CD4-positive, alpha-beta T cell treated with Interleukin-2 at 100 ng/mL for 4 hours (primary cell): Measurements from ENCODE around the gene PPP1R1B.
"Not testable (repeated sequence)": the region's sequence is repeated elsewhere in the genome, so short reads cannot be mapped to it uniquely, and the experiment has no call there.

Experiments used
- DNase-seq: peaks from one replicate; pipeline ENCODE4 v3.0.0-alpha.2; 2020; ENCODE audit warnings: low spot score

PPP1R1B gene

DNA sequence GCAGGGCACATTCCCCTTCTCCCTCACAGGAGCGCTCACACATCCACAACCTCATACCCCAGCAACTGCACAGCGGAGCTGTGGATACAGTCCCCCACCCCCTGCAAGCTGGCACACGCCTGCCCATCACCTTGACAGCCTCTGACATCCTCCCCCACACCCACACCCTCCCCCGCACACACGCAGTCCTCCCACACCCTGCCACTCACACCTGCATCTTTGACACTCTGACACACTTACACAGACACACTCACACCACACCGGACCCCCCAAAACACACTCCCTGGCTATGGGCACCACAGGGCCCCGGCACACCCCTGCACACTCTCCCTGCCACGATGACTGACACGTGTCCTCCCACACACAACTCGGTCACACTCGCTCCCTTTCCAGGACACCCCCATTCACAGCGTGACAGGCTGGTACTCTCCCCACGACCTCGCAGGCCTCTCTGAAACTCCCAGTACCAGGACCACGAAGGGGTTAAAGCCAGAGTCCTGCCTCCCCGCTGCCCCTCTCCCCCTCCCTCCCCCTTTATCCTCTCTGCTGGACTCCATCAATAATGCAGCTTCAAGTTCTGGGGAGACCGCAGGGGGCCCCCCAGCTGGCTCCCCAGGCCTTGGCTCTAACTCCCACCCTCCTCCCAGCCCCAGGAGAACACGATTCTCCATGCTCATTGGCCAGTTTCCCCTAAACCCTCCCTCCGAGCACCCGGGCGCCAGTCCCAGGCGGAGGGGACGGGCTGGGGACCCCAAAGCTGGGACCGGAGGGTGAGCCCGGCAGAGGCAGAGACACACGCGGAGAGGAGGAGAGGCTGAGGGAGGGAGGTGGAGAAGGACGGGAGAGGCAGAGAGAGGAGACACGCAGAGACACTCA is at the start of gene PPP1R1B:
Gene PPP1R1B (plus strand): TSS at position 782 of the 876 bp plus-strand sequence. CDS start 441 bp downstream, outside the sequence.
- no peak for DNase-seq

DNA sequence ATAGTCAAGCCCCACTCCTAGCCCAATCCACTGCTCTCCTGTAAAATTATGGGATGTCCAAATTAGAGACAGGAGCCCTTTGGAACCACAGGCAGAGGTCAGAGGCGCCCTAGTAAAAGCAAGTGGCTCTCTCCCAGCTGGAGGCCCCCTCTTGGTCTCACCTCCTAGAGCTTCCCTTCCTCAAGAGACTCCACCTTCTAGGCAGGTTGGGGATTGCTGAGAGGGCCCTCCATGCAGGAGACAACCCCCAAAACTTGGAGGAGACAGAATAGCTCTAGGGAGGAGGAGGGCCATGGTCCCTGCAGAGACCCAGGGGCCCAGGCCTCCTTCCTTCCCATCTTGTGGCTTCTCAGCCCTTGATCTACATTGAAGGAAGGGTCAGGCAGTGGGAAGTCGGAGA is 48.5 kb upstream of the PPP1R1B start:
- DNase-seq, result no peak

DNA sequence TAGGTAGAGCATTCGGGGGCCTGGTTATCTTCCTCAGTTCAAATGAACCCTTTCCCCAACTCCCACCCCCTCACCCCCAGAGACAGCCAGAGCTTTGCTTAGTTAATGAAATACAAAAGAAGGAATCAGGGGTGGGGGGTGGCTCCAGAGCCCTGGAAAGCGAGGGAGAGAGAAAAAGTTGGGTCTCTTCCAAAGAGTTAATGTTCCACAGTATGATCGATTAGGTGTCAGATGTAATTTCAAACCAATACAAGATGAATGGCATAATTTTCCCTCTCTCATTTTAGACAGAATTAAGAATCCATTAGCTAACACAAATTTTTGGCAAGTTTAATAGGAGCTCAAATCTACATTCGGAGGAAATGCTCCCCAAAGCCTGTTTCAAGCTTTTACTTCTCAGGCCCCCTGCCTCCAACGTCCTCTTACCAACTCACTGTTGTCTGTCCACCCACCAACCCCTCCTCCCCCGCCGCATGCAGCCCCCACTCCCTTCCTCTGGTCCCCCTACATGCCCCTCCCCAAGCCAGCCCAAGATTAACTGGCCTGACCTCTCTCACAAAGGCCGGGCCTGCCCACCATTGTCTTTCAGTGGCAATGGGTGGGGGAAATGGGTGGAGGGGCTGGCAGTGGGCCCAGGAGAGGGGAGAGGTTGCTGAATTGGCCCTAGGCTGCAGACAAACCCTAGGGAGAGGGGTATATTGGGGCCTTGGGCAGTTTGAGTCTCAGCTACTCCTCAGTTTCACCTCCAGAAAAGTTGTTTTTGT is 47.3 kb upstream of the PPP1R1B start:
- no peak for DNase-seq

DNA sequence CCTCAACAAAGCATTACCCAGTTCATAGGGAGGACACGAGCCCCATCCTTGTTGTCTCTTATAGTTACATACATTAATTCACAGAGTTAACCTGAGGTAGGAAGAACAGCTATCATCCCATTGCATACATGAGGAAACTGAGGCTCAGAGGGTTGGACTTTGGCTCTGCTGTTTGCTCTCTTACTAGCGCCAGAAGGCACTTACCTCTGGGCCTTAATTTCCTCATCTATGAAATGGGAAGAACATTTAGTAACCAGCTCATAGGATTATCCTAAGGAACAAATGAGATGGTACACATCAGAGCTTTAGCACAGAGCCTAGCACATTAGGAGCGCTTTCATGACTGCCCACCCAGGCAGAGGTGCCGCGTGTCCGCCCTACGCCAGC is 46.7 kb upstream of the PPP1R1B start:
- DNase-seq, result no peak

DNA sequence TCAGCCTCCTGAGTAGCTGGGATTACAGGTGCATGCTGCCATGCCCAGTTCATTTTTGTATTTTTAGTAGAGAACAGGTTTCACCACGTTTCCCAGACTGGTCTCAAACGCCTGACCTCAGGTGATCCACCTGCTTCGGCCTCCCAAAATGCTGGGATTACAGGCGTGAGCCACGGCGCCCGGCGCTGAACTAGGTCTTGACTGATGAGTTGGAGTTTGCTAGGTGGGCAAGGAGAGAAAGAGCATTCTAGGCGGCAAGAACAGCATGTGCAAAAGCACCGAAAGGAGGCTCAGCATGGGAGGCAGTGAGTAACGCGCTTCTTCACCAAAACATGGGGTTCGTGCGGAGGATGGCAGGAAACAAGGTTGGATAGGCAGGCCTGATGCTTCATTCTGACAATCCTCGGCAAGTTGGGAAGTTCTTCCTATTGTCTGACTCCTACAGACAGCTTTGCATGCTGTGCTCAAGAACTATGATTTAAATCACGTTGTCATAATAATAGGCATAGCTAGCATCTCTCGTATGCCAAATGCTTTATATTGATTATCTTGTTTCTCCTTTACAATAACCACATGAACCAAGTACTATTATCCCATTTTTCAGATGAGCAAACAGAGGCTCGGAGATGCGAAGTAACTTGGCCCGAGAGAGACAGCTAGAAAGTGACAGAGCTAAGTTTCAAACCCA is 45.5 kb upstream of the PPP1R1B start:
- DNase-seq, result no peak

DNA sequence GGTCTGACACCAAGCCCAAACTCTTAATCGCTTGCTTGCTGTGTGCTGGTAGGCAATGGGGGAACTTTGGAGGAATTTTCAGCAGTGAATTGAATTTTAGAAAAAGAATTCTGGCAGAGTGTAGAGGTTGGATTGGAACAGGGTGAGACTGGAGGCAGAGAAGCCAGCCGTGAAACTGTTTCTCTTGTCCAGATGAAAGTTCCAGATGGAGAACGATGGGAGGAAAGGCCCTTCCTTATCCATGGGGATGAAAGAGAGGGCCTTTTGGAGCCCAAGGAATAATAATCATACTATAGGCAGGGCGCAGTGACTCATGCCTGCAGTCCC is 45.0 kb upstream of the PPP1R1B start:
- DNase-seq, result no peak

DNA sequence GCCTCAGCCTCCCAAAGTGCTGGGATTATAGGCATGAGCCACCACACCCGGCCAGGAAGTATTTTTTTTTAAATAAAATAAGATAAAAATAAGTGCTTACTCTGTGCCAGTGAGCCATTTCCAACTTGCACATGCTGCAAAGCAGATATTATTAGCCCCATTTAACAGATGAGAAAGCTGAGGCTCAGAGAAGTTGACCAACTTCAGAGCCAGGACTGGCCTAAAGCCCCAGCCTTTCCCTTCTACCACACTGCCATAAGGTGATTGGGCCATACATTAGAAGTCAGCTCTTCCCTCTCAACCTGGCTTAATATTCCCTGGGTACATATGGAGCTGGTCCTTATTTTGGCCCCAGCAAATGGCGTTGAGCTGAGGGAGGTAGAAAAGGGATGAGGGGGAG is 44.1 kb upstream of the PPP1R1B start:
- no peak for DNase-seq

DNA sequence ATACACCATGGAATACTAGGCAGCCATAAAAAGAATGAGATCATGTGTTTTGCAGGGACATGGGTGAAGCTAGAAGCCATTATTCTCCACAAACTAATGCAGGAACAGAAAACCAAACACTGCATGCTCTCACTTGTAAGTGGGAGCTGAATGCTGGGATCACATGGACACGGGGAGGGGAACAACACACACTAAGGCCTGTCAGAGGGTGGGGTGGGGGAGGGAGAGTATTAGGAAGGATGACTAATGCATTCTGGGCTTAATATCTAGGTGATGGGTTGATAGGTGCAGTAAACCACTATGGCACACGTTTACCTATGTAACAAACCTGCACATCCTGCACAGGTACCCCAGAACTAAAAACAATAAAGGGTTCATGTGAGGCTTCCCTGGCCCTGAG is 36.6 kb upstream of the PPP1R1B start:
- not testable (repeated sequence) for DNase-seq

DNA sequence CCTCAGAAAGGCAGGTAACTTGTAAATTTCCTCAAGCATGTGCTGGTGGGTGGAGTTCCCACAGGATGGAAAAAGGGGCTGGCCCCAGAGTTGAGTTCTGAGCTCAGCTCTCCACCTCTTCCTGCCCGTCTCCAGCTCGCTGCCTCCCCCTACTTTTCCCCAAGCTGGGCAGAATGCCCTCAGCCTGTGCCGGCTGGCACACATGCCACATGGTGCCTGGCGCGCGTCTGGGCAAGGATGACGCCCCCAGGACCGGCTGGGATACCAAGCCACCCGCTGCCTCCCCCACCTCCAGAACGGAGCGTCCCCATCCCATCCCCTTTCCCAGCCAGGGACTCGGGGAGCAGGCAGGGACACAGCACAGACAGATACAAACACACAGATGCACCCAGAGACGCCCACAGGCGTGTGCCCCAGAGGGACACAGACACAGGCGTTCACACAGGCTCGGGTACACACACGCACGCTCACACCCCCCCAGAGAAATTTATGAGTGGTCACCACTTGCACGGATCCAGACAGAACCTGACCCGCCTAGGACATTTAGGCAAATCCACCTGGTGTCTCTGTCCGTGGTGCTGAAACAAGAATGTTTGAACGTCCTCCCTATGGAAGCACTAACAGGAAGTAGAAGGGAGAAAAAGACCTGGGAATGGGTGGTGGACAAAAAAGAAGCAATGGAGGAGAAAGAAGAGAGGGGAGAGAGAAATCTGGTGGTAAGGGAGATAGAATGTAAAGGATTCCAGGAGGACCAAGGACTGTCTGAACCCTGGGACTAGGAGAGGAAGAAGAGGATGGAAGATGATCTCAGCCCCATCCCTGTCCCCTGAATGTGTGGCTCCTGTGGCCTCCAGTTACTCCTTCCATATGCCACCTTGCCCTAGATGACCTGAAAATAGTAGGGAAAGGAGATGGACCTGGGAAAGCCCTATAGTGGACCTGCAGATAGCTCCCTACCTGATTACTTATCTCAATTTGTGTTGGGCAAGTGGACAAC is 34.5 kb upstream of the PPP1R1B start:
- peak; percentile 31 for DNase-seq

DNA sequence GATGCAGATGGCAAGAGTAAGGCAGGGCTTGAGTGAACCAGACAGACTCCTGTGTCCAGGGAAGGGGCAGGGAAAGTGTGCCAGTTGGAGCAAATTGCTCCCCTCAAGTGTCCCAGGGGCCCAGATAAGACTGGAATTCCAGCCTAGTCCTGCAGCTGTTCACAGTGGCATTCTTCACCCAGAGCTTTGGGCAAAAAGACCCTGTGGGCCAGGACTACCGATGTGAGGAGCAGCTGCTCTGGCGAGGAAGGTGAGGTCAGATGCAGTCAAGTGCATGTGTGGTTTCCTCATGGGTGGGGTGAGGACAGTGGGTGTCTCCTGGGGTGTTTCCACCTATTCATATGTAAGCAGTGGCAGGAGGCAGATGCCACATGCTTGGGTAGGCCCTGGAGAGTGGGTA is 33.4 kb upstream of the PPP1R1B start:
- DNase-seq, result no peak

DNA sequence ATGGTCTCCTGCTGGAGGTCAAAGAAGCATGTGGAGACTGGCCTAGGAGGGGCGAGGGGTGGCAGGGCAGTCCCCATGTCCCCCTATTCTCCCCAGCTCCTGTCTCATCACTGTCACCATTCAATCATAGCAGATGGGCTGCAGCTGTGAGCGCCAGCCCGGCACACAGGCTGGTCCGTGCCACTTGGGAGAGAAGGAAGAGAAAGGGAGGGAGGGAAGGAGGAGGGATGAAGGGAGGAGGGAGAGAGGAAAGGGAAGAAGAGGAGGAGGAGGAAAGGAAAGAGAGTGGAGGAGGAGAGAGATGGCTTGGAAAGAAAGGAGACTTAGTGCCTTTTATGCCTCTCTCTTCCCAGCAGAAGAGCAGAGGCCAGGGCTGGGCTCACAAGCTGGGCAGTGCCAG is 31.5 kb upstream of the PPP1R1B start:
- no peak for DNase-seq

DNA sequence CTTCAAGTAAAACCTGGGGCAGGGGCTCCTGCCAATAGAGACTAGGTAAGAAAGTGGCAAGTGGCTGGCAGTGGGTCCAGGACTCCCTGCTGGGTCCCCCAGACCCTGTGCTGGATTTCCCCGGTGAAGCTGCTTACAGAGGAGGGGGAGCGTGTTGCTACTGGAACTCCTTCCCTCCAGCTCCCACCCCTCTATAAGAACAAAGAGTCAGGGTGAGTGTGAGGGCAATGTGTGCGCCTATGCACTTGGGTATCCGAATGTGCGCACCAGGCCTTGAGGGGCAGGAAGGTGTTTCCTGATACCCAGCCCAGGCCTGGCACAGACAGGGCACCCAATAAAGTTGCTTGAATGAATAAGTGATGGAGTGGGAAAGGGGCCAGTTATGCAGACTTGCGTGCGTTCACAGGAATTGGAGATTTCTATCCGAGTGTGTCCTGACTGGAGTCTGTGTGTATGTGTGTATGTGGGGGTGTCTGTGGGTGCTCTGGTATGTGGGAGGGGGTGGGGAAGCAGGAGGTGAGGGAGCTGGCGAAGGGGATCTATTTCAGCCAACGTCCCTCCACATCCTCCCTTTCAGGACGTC is 30.7 kb upstream of the PPP1R1B start:
- DNase-seq, result no peak

DNA sequence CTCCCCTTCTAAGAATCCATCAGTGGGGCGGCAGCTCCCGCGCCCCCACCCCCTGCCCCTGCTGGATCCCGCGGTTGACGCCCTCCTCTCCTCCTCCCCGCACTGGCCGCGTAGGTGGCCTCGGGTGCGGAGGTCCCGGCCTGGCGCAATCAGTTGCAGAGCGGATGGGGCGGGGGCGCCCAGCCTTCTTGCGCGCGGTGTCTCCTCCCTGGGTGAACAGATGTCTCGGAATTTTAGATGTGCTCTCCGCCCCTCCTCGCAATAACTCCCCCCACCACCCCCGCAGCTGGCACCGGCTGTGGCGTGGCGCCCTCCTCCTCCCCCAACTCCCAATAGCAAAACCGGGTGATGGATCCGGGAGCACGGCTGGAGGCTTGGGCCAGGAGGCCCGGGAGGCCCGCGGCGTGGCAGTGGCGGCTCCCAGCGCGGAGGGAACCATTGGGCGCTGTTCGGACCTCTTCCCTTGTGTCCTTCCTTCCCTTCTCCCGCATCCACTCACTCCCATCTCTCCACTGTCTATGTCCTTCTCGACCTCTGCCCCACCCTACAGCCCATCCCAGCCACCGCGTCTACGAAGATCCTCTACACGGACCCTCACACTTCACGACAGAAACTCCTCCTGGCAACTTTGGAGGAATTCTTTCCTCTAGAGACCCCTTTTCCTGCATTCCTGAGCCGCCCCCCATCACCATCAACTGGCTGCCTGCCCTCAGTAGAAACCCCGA is 30.0 kb upstream of the PPP1R1B start:
- DNase-seq, result no peak

DNA sequence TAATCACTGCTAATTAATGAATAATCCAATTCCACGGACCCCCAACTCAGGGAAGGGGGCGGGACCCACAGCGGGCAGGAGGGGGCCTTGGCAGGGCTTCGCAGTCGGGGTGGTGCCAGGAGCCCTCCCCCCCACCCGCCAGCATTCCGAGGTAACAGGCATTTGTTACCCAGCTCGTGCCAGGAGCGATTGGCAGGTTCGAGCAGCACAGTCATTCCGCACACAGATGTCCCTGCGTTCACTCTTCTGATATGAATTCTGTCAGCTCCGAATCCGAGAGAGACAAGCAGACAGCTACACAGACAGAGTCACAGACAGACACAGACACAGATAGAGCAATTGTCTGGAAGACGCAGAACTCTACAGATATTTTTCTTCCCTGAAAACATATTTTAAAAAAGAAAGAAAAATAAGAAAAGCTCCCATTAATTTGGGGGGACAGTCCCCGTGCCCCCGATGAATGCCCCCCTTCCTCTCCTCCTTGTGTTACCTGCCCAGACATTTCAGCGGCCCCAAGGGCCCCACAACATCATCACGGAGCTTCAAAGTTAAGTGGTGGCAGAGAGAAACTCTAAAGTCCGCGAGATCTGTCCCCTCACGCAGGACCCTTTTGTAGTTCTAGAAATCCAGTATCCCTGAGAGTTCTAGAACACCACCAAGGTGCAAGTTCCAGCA is 29.2 kb upstream of the PPP1R1B start:
- DNase-seq, result no peak

DNA sequence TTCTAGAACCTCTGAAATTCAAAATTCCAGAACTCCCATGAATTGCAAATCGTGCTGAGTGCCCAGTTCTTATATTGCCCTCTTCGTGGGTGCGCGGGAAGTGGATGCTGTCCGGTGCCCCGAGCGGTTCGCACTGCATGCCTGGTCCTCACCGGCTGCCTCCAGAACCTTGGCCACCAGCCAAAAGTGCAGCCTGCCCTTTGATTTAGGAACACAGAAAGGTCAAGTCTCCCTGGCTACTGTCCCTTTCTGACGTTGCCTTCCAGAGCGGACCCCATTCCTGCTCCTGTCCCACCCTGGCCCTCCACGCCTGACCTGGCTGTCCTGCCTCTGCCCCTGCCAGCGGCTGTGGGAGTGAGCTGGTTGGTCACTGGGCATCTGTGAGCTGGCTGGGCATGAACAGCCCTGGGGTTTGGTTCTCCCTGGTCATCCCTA is 28.7 kb upstream of the PPP1R1B start:
- DNase-seq, result no peak

DNA sequence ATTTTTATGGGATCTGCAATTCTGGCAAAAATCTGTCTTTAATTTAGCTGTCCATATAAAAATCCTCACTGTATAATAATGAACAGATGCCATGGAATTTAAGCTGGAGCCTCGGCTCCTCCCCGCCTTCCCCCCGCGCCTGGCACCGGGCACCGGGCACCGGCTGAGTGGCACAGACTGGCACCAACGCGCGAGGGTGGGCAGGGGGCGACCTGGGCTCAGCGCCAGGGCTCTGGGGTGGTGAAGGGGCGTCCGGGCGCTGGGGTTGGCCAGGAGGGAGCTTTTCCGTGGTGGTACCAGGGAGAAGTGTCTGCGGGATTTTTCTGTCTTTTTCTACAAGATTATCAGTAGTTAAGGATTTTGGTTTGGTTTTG is 28.1 kb upstream of the PPP1R1B start:
- no peak for DNase-seq

DNA sequence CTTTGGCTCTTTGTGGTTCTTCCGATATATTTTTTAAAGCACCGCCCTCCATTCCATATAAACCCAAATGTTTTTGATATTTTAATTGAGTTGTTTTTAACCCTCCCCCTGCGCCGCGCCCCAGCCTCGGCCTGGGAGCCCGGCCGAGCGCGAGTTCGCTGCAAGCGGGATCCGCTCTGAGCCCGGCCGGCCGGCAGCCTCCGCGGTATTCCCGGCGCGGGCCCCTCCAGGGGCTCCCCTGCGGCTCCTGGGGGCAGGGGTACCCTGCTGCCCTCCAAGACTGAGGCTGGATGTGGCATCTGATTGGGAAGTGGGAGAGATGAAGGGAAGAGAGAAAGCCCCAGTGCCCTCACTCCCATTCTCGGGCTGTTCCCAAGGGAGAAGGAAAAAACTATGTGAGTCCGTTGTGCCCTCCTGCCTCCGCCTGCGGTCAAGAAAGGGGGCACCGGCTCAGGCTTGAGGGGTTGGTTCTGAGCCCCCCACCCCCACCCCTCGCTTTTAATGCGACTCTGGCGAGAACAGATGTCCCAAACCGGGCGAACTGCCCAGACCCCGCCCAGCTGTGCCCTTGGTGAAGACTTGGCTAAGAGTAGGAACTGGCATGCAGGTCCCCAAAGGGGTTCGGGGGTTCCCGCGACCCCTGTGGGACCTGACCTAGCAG is 27.6 kb upstream of the PPP1R1B start:
- no peak for DNase-seq

DNA sequence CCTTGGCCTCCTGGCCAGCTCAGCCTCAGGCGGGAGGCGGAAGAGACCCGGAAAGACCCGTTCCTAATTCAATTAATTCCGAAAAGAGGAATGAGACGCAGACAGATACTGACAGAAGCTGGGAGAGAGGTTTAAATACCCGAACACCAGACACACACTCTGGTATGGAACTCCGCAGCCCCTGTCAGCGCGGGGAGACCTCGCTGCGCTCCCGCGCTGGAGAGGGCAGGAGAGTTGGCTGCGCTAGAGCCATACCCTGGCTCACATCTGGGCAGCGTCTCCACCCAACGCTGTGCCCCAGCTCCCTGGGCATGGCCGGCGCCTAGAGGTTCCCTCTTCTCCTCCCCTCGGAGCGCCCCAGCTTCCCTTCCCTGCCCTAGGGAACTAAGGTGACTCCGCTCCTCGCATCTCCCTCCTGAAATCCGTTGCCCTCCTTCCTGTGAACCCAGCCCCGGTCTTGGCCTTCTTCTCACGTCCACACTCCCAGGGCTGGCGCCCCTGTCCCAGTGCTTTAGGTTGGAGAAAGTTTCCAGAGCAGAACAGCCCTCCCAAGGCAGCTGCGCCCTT is 27.0 kb upstream of the PPP1R1B start:
- no peak for DNase-seq
